ENCODE data around the gene SLX4IP.

SLX4IP gene

GRCh38 chr20:10629946-10630650 lies 195.0 kb downstream of the SLX4IP start:
- no peak overlapping the region for H3K4me3 ChIP-seq (replicated peaks in 1 of 2; ENCODE audit: low read depth in 2 of 2, low read length in 2 of 2)
- DNase-seq (ENCODE audit: low read depth in 2 of 2): no peak
- TF ChIP-seq CTCF (IDR thresholded peaks at IDR 0.05; ENCODE audit: low read depth, low read length): no peak

- H3K4me3 ChIP-seq (replicated peaks in 1 of 2; ENCODE audit: low read depth in 2 of 2, low read length in 2 of 2): no peak overlapping the region
- no peak for TF ChIP-seq CTCF (IDR thresholded peaks at IDR 0.05; ENCODE audit: low read depth, low read length)
- no peak for DNase-seq (ENCODE audit: low read depth in 2 of 2)
These were observed 196.0 kb downstream of the SLX4IP start for GRCh38 chr20:10631126-10631525.

GRCh38 chr20:10632721-10633509 lies 197.8 kb downstream of the SLX4IP start:
- DNase-seq (ENCODE audit: low read depth in 2 of 2): no peak
- TF ChIP-seq CTCF (IDR thresholded peaks at IDR 0.05; ENCODE audit: low read depth, low read length): no peak

GRCh38 chr20:10633718-10634117 lies 198.6 kb downstream of the SLX4IP start:
- H3K4me3 ChIP-seq (replicated peaks in 1 of 2; ENCODE audit: low read depth in 2 of 2, low read length in 2 of 2): no peak overlapping the region
- DNase-seq (ENCODE audit: low read depth in 2 of 2): no peak
- TF ChIP-seq CTCF (IDR thresholded peaks at IDR 0.05; ENCODE audit: low read depth, low read length): no peak

More at GRCh38 chr20:10632721-10633509, 197.8 kb downstream of the SLX4IP start:
- no peak overlapping the region for H3K4me3 ChIP-seq (replicated peaks in 1 of 2; ENCODE audit: low read depth in 2 of 2, low read length in 2 of 2)

- H3K4me3 ChIP-seq (replicated peaks in 1 of 2; ENCODE audit: low read depth in 2 of 2, low read length in 2 of 2): no peak overlapping the region
- no peak for DNase-seq (ENCODE audit: low read depth in 2 of 2)
- TF ChIP-seq CTCF (IDR thresholded peaks at IDR 0.05; ENCODE audit: low read depth, low read length): no peak
These were observed 199.1 kb downstream of the SLX4IP start for GRCh38 chr20:10634211-10634610.

- DNase-seq (ENCODE audit: low read depth in 2 of 2): peak; percentile 60 to 78
- TF ChIP-seq CTCF (IDR thresholded peaks at IDR 0.05; ENCODE audit: low read depth, low read length): no peak
These were observed 199.7 kb downstream of the SLX4IP start for GRCh38 chr20:10634683-10635411.

More at GRCh38 chr20:10634683-10635411, 199.7 kb downstream of the SLX4IP start:
- no peak overlapping the region for H3K4me3 ChIP-seq (replicated peaks in 1 of 2; ENCODE audit: low read depth in 2 of 2, low read length in 2 of 2)

Data from cardiac fibroblast (primary cell).